Glomerular visceral epithelial cell (primary cell): ENCODE measurements around the gene ZNF780B.
"Not testable (repeated sequence)": the region's sequence is repeated elsewhere in the genome, so short reads cannot be mapped to it uniquely, and the experiment has no call there.

Source experiments
- DNase-seq: peaks from one replicate; pipeline ENCODE4 v3.0.0-alpha.2; 2016; ENCODE audit errors: extremely low spot score

ZNF780B gene

DNA sequence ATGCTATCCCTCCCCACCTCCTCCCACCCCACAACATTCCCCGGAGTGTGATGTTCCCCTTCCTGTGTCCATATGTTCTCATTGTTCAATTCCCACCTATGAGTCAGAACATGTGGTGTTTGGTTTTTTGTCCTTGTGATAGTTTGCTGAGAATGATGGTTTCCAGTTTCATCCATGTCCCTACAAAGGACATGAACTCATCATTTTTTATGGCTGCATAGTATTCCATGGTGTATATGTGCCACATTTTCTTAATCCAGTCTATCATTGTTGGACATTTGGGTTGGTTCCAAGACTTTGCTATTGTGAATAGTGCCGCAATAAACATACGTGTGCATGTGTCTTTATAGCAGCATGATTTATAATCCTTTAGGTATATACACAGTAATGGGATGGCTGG lies 18.0 kb downstream of the ZNF780B start:
- DNase-seq = not testable (repeated sequence)

DNA sequence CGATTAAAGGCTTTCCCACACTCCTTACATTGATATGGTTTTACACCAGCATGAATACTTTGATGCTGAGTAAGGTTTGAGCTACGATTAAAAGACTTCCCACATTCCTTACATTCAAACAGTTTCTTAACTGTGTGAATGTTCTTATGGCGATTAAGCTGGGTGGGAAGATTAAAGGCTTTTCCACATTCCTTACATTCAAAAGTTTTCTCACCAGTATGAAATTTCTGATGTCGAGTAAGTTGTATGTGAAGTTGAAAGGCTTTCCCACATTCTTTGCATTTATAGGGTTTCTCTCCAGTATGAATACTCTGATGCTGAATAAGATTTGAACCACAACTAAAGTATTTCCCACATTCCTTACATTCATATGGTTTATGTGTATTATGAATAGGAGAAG lies 20.0 kb downstream of the ZNF780B start:
- peak; percentile 34 for DNase-seq

GRCh38 chr19:40033989-40034560 lies 22.0 kb downstream of the ZNF780B start:
- no peak for DNase-seq

DNA sequence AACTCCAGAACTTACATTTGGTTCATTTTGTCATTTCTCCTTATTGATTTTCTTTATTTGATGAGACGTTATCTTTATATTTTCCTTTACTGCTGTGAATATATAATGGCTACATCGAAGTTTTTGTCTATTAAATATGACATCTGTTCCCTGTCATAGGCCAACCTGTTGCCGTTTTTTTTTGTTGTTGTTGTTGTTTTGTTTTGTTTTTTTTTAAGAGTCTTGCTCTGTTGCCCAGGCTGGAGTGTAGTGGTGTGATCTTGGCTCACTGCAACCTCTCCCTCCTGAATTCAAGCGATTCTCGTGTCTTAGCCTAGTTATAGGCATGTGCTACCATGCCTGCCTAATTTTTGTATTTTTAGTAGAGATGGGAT lies 29.4 kb downstream of the ZNF780B start:
- DNase-seq = no peak

GRCh38 chr19:40025938-40026596 lies 30.0 kb downstream of the ZNF780B start:
- no peak for DNase-seq

- no peak for DNase-seq
Observed at GRCh38 chr19:40023969-40024368, 32.1 kb downstream of the ZNF780B start.

GRCh38 chr19:40013991-40014390 lies 42.0 kb downstream of the ZNF780B start:
- no peak for DNase-seq

- DNase-seq = no peak
Observed at GRCh38 chr19:40009674-40010073, 46.4 kb downstream of the ZNF780B start.

DNA sequence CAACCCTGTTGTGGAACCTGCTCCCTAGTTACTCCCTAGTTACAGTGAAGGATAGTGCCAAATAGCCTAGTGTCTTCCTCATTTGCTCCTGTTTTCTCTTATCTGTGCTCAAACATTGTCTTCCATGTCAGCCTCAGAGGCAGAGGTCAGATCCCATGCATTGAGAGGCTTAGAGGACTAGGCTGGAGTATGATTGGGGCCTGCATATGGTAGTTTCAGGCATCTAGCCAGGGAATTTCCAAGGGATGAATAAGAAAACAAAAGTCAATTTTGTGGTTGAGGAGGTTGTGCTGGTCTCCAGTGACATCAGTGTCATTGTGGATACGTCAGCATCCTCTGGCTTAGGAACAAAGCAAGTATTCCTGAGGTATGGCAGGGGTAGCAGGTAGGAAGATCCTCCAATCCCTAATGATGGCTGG lies 49.7 kb downstream of the ZNF780B start:
- peak; percentile 87 for DNase-seq

- no peak for DNase-seq
Observed at GRCh38 chr19:40005691-40006272, 50.2 kb downstream of the ZNF780B start.

- DNase-seq = no peak
Observed at GRCh38 chr19:39998501-39998900, 57.5 kb downstream of the ZNF780B start.

GRCh38 chr19:39997638-39998216 lies 58.3 kb downstream of the ZNF780B start:
- DNase-seq = no peak

DNA sequence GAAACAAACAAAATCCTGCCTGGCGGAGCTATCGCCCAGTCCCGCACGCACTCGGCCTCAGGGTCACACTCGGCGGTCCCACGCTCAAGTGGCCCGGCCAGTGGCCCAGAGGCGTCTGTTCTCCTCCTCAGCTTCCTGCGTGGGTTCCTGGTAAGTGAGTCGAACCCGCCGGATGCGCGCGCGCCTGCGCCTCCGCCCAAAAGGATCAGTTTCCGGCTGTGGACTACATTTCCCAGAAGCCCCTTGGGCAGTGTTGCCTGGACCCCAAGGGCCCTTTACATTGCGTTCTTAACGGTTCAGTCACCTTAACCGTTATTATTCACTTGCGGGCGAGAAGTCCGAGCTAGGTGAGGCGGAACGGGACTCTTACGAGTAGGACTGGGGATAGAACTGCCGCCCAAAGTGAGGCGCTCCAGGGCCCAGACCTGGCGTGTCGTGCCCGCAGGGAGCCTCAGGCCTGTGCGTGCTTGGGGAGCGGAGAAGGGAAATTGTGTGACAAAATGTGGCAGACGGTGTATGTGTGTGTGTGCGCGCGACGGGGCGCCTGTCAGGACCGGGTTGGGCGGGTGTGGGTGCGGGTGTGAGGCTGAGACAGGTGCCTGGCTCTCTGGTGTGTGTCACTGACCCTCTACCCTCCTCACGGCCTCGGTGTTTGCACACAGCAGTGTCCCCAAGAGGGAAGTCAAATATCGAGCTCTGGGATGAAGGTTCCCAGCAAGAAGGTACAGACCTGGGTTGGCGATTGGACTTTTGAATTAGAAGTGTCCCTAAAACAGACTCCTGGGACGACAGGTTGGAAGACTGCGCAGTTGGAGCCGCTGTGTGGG lies 59.0 kb downstream of the ZNF780B start, which contains the start of gene ZNF546:
Gene ZNF546 (plus strand): TSS at position 250 of the 827 bp plus-strand sequence. CDS start 1,267 bp downstream, outside the sequence.
- peak; percentile 91 for DNase-seq

DNA sequence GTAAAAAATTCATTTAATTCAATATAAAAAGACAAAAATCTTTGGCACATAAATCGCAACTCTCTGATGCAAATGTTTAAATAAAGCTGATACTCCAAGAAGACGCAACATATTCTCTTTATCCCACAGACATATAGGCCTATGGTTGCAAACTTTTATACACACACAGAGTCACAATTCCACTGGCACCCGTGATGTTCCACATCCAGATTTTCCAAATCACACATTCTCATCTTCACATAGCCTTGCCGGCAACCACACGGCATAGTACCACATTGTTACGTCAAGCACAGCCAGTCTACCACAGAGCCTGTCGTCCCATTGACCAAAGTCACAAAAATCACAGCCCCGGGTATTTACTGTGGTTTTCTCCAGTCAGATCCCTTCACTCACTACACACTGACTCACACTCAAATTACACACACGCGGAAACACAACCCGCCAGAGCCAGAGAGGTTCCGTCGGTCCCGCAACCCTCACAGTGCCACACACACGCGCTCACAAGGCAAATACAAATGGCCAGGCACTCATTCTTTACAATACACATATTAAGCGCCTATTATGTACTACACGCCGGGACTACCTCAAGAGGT lies 59.7 kb downstream of the ZNF780B start:
- DNase-seq = peak; percentile 53

DNA sequence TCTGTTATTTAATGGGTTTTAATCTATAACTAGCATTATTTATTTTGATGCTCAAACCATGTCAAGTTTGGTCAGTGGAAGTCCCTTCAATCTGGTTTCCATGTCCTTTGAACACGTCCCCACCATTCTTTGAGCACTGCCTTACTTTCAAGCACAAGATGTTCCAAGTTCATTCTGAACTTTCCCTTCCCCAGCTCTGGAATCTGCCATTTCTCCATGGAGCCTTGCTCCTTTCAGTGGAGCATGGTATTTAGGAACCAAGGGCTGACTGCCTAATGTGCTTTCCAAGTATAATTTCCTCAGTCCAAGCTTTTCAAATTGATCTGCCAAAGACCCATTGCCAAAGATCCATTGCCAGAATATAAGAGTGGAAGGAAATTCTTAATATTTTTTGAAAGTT lies 60.2 kb downstream of the ZNF780B start:
- DNase-seq = no peak

DNA sequence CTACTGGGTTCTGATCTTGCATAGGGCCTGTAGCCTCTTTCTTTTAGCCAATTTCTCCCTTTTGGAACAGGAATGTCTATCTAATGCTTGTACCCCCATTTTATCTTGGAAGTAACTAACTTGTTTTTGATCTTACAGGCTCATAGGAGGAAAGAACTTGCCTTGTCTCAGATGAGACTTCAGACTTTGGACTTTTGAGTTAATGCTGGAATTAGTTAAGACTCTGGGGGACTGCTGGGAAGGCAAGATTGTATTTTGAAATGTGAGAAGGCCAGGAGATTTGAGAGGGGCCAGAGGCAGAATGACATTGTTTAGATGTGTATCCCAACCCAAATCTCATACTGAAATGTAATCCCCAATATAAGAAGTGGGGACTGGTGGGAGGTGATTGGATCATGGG lies 61.7 kb downstream of the ZNF780B start:
- DNase-seq = no peak

DNA sequence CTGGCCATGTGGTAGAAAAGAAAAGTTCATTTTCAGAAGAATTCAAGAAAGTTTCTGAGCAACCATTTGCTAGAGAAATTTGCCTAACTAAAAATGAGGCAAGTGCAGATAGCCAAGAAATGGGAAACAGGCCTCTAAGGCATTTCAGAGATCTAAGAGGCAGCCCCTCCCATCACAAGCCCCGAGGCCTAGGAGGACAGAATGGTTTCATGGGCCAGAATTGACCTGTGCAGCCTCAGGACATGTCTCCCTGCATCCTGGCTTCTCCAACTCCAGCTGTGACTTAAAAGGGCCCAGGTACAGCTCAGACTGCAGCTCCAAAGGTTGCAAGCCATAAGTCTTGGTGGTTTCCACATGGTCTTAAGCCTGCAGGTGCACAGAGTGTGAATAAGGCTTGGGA lies 62.4 kb downstream of the ZNF780B start:
- no peak for DNase-seq

- DNase-seq = no peak
Observed at GRCh38 chr19:39987596-39987995, 68.4 kb downstream of the ZNF780B start.

DNA sequence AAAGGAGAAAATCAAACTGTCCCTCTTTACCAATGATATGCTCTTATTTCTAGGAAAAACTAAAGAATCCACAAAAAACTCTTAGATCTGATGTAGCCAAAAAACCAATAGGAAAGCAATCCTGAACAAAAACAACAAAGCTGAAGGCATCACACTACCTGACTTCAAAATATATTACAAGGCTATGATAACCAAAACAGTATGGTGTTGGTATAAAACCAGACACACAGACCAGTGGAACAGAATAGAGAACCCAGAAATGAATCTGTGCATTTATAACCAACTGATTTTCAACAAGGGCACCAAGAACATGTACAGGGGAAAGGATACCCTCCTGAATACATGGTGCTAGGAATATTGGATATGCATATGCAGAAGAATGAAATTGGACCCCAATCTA lies 68.9 kb downstream of the ZNF780B start:
- no peak for DNase-seq

DNA sequence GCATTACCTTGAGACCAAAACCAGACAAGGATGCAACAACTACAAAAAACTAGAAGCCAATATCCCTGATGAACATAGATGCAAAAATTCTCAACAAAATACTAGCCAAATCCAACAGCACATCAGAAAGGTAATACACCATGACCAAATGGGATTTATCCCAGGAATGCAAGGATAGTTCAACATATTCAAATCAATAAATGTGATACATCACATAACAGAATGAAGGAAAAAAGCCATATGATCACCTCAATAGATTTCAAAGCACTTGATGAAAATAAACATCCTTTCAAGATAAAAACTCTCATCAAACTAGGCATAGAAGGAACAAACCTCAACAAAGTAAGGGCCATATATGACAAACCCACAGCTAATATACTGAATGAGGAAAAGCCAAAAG lies 69.4 kb downstream of the ZNF780B start:
- DNase-seq = no peak

- no peak for DNase-seq
Observed at GRCh38 chr19:39983695-39984300, 72.2 kb downstream of the ZNF780B start.
